Measurements from ENCODE around the gene DNAI1. TPM values are rescaled to one million over a fixed set of nuclear protein-coding genes. Genes with fewer than 3 reads are reported as not detected.

DNAI1 gene
- total RNA-seq, 2 experiments from 2014 or later: not detected

- Mint-ChIP-seq H3K9me3 (no peaks in the 10 kb centered on the region), H3K27me3 (peaks cover 14% of the 10 kb centered on the region), H3K27ac (no peak overlapping the region), H3K4me3 (no peak overlapping the region), H3K4me1 (ENCODE audit: low read depth) (no peaks in the 10 kb centered on the region), H3K36me3 (ENCODE audit: low read depth) (no peaks in the 10 kb centered on the region)
- intact Hi-C loops (cut with DNase I, micrococcal nuclease): no loop called here
- ATAC-seq (ENCODE audit: poor library complexity) (no peak), DNase-seq (no peak)
- CTCF ChIA-PET: interaction anchor here (2.1 kb wide), 1 partner anchor 103 kb away, joined by 5 read pairs; no protein-coding TSS in a partner anchor
- Histone ChIP-seq H3K4me1 (ENCODE audit: insufficient read depth, low read length) (no peaks in the 10 kb centered on the region), H3K36me3 (ENCODE audit: insufficient read depth, low read length) (no peaks in the 10 kb centered on the region), H3K9me3 (ENCODE audit: control insufficient read depth in 1 of 2, insufficient read depth in 1 of 2, low read length in 2 of 2) (no peaks in the 10 kb centered on the region), H3K4me3 (ENCODE audit: low read length) (no peak overlapping the region), H3K27me3 (ENCODE audit: control insufficient read depth in 1 of 2, insufficient read depth in 2 of 2, low read length in 2 of 2) (no peaks in the 10 kb centered on the region), H3K27ac (ENCODE audit: low read depth in 1 of 2, low read length in 2 of 2) (no peak overlapping the region)
- POLR2A ChIA-PET: no interaction called here
- TF ChIP-seq, protein P1, sequence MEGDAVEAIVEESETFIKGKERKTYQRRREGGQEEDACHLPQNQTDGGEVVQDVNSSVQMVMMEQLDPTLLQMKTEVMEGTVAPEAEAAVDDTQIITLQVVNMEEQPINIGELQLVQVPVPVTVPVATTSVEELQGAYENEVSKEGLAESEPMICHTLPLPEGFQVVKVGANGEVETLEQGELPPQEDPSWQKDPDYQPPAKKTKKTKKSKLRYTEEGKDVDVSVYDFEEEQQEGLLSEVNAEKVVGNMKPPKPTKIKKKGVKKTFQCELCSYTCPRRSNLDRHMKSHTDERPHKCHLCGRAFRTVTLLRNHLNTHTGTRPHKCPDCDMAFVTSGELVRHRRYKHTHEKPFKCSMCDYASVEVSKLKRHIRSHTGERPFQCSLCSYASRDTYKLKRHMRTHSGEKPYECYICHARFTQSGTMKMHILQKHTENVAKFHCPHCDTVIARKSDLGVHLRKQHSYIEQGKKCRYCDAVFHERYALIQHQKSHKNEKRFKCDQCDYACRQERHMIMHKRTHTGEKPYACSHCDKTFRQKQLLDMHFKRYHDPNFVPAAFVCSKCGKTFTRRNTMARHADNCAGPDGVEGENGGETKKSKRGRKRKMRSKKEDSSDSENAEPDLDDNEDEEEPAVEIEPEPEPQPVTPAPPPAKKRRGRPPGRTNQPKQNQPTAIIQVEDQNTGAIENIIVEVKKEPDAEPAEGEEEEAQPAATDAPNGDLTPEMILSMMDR (IDR thresholded peaks at IDR 0.05): no peak
These were observed 48.0 kb downstream of the DNAI1 start for GRCh38 chr9:34506623-34507022.

DNA sequence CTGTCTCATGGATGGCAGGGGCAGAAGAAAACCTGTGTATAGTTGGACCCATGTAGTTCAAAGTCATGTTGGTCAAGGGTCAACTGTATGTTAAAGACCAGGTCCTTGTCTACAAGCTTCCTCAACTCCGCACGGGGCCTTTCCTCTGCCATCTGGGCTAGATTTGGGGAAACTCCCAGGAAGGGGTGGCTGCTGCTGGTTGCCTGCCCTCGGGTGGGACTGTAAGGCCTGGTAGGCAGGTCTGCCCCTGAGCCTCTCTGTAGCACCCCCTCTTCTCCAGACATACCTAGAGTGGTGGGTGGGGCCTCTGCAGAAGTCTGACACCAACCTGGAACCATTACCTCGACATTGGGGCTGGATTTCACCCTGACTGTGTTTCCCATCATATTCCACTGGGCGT is 49.0 kb downstream of the DNAI1 start:
- no peaks in the 10 kb centered on the region for H3K9me3 Mint-ChIP-seq
- no peak overlapping the region for H3K4me3 ChIP-seq (ENCODE audit: low read length)
- no peak overlapping the region for H3K27ac ChIP-seq (ENCODE audit: low read depth in 1 of 2, low read length in 2 of 2)
- no peak overlapping the region for H3K4me3 Mint-ChIP-seq
- ATAC-seq (ENCODE audit: poor library complexity) (no peak), DNase-seq (no peak)
- no peak overlapping the region for H3K27ac Mint-ChIP-seq
- ChIA-PET POLR2A (no interaction called here), CTCF (no interaction called here)
- H3K27me3 ChIP-seq (ENCODE audit: control insufficient read depth in 1 of 2, insufficient read depth in 2 of 2, low read length in 2 of 2): no peaks in the 10 kb centered on the region
- no peaks in the 10 kb centered on the region for H3K9me3 ChIP-seq (ENCODE audit: control insufficient read depth in 1 of 2, insufficient read depth in 1 of 2, low read length in 2 of 2)
- H3K4me1 Mint-ChIP-seq (ENCODE audit: low read depth): no peaks in the 10 kb centered on the region
- H3K27me3 Mint-ChIP-seq: peaks cover 14% of the 10 kb centered on the region
- no peaks in the 10 kb centered on the region for H3K36me3 Mint-ChIP-seq (ENCODE audit: low read depth)
- intact Hi-C loops (cut with DNase I, micrococcal nuclease): no loop called here
- TF ChIP-seq, protein P1 (IDR thresholded peaks at IDR 0.05): no peak
- no peaks in the 10 kb centered on the region for H3K4me1 ChIP-seq (ENCODE audit: insufficient read depth, low read length)
- no peaks in the 10 kb centered on the region for H3K36me3 ChIP-seq (ENCODE audit: insufficient read depth, low read length)

DNA sequence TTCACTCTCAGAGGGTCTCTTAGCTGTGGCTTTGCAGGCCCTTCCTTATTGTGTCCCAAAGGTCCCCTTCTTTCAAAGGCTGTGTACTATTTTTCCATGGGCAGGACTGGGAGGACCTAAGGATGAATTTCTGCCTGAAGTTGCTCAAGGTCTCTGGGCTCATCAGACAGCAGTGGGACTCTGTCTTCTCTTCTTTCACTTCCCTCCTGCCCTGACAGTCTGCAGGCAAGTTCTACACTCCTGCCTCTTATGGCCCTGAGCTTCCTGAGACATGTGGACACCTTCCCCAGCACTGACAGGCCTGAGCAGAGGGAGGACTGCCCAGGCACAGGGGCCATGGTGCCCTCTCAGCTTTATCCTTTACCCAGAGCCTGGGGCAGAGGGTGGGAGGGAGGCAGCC is 49.4 kb downstream of the DNAI1 start:
- intact Hi-C loops (cut with DNase I, micrococcal nuclease): no loop called here

More for the DNA sequence above, 49.4 kb downstream of the DNAI1 start:
- Mint-ChIP-seq H3K4me3 (no peak overlapping the region), H3K36me3 (ENCODE audit: low read depth) (no peaks in the 10 kb centered on the region), H3K27ac (no peak overlapping the region), H3K4me1 (ENCODE audit: low read depth) (no peaks in the 10 kb centered on the region), H3K27me3 (peaks cover 14% of the 10 kb centered on the region), H3K9me3 (no peaks in the 10 kb centered on the region)
- Histone ChIP-seq H3K36me3 (ENCODE audit: insufficient read depth, low read length) (no peaks in the 10 kb centered on the region), H3K27me3 (ENCODE audit: control insufficient read depth in 1 of 2, insufficient read depth in 2 of 2, low read length in 2 of 2) (no peaks in the 10 kb centered on the region), H3K4me3 (ENCODE audit: low read length) (no peak overlapping the region), H3K27ac (ENCODE audit: low read depth in 1 of 2, low read length in 2 of 2) (no peak overlapping the region), H3K4me1 (ENCODE audit: insufficient read depth, low read length) (no peaks in the 10 kb centered on the region), H3K9me3 (ENCODE audit: control insufficient read depth in 1 of 2, insufficient read depth in 1 of 2, low read length in 2 of 2) (no peaks in the 10 kb centered on the region)
- no peak for DNase-seq
- no peak for ATAC-seq (ENCODE audit: poor library complexity)
- CTCF ChIA-PET: no interaction called here
- POLR2A ChIA-PET: no interaction called here
- TF ChIP-seq, protein P1 (IDR thresholded peaks at IDR 0.05): no peak

Data from CD4-positive, alpha-beta T cell (primary cell).